ENCODE data around the gene IQGAP3.

Gene IQGAP3

GRCh38 chr1:156510709-156511108 is 61.7 kb downstream of the IQGAP3 start:
- DNase-seq (ENCODE audit: low spot score) = peak; percentile 89

DNA sequence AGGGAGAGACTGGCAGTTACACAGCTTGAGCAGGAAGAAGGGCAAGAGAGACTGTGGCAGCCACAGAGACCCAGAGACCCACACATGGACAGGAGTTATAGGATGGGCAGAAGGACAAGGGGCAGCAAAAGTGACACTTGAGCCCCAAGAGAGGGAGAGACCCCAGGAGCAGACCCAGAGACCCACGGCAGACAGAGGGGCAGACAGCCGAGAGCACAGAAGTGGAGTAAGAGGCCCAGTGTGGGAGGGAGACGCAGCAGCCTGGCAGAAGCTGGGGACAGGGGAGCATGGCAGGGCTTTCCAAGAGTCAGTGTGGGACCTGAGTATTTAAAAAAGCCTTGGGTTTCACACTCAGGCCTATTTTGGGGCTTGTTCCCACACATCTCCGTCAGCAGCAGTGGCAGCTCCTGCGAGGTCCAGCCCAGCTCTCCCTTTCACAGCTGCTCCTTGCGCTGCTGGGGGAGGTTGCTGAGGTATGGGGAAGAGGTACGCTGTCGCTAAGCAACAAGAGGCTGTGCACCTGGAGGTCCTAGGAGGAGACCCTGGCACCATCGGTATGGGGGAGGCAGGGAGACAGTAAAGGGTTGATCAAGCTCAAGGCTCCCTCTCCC is 62.8 kb downstream of the IQGAP3 start:
- DNase-seq (ENCODE audit: low spot score) = no peak

GRCh38 chr1:156508955-156509234 is 63.5 kb downstream of the IQGAP3 start:
- no peak for DNase-seq (ENCODE audit: low spot score)

- peak; percentile 63 for DNase-seq (ENCODE audit: low spot score)
Measured at GRCh38 chr1:156508205-156508954, 64.0 kb downstream of the IQGAP3 start.

GRCh38 chr1:156506450-156506849 is 65.9 kb downstream of the IQGAP3 start:
- no peak for DNase-seq (ENCODE audit: low spot score)

GRCh38 chr1:156505679-156506298 is 66.6 kb downstream of the IQGAP3 start:
- DNase-seq (ENCODE audit: low spot score) = no peak

GRCh38 chr1:156504821-156505678 is 67.3 kb downstream of the IQGAP3 start:
- DNase-seq (ENCODE audit: low spot score) = peak; percentile 93

GRCh38 chr1:156504438-156504813 is 67.9 kb downstream of the IQGAP3 start:
- no peak for DNase-seq (ENCODE audit: low spot score)

- no peak for DNase-seq (ENCODE audit: low spot score)
Measured at GRCh38 chr1:156503698-156504437, 68.5 kb downstream of the IQGAP3 start.

DNA sequence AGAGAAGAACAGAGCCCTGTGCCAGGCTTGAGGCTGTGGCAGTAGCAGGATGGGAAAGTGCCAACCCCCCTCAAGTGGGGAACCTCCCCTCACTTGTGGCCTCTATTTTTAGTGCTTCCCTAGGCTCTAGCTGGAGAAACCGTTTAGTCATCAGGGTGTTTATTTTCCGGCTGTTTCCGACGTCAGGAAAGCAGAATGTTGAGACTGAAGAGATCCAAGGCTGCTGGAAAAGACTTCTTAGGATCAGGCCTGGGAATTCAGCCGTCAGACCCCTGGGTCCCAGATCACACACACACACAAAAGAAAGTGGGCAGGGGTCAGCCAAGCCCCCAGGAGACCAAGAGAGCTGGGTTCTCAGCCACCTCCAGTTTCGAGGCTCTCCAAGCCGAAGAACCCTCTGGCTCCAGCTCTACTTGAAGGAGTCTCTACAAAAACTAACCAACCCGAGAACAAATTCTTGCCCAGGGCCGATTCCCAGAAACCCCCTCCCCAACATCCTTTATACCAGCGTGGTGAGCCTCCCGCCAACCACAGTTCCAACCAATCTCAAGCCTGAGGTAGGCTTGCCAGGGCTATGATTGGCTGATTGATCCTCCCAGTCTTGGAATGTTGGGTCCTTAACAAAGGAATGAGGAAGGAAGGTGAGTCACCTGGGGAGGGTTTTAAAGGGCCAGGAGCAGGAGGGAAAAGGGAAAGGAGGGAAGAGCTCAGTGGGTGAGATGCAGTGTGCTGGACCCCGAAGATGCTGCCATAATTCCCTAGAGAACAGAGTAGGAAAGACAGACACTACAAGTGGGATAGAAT is 69.3 kb downstream of the IQGAP3 start:
- DNase-seq (ENCODE audit: low spot score) = peak; percentile 81

DNA sequence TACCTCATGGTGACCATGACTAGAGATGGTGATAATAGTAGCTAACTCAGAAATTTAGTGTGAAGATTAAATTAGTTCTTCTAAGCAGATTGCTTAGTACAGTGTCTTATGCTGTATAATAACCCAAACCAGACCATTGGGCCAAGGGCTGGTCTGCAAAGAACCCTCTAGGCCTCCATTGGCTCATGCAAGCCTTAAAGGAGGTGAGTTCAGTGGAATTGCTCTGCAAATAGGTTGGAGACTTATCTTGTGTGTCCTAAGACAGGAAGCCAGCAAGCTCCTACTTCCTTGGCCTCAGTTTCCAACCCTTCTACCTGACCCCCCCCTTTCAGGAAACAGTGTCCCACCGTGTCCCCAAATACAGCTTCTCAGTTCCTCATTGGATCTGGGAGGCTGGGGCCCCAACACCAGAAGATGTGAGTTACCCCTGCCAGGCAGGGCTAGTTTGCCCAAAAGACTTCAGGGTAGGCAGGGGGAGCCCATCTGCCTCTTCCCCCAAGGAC is 69.9 kb downstream of the IQGAP3 start:
- no peak for DNase-seq (ENCODE audit: low spot score)

DNA sequence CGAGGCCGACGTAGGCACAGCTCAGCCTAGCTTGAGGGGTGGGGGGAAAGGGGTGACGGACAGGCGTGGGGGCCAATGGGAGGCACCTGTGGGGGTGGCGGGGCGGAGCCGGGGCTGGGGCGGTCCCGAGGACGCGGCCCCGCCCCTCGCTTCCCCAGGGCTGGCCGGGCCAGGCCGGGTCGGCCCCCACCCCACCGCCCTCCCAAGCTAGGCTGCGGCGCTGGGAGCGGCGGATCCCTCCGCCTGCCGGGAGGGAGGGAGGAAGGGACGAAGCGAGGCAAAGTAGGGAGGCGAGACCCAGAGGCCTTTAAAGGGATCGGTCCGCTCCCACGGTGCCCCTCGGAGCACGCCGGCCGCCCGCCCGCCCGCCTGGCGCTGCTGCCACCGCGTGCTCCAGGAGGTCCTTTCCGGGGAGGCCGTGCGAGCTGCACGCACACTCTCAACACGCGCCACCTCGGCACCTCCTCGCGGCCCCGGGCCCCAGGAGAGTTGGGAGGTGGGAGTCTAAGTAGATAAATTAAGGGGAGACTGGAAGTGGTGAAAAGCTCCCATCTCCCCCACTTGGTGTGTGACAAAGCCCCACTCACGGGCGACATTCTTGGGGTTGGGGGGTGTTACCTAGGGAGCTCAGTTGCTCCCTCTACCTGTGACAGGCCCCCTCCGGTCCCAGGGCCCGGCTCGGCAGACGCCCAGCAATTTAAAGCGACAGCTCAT is 71.4 kb downstream of the IQGAP3 start:
- DNase-seq (ENCODE audit: low spot score) = peak; percentile 98

GRCh38 chr1:156500543-156500792 is 71.9 kb downstream of the IQGAP3 start, which contains the start of gene MEF2D:
Gene MEF2D (minus strand): TSS chr1:156500775. CDS start chr1:156483292, 17,483 bp downstream.
- no peak for DNase-seq (ENCODE audit: low spot score)

- no peak for DNase-seq (ENCODE audit: low spot score)
Measured at GRCh38 chr1:156499842-156500542, 72.4 kb downstream of the IQGAP3 start.

- DNase-seq (ENCODE audit: low spot score) = no peak
Measured at GRCh38 chr1:156499194-156499841, 73.0 kb downstream of the IQGAP3 start.

- DNase-seq (ENCODE audit: low spot score) = no peak
Measured at GRCh38 chr1:156498432-156499193, 73.8 kb downstream of the IQGAP3 start.

- no peak for DNase-seq (ENCODE audit: low spot score)
Measured at GRCh38 chr1:156497743-156498431, 74.5 kb downstream of the IQGAP3 start.

Data from AG08395 (cell line).